K562 treated with DMSO at 1 percent for 4 hours (cell line): ENCODE measurements around the gene RHOF. TPM values are rescaled to one million over a fixed set of nuclear protein-coding genes. Genes with fewer than 3 reads are reported as not detected.

Experiments
- total RNA-seq: library from RNA; unstranded; fragments of 300-600 nt; gene quantifications from 2 replicates; pipeline ENCODE4 v1.2.3, GENCODE V29; 2022; ENCODE audit not compliant: insufficient read depth

RHOF gene, protein sequence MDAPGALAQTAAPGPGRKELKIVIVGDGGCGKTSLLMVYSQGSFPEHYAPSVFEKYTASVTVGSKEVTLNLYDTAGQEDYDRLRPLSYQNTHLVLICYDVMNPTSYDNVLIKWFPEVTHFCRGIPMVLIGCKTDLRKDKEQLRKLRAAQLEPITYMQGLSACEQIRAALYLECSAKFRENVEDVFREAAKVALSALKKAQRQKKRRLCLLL
- 3.2 and 3.4 TPM in 2 replicates for total RNA-seq

DNA sequence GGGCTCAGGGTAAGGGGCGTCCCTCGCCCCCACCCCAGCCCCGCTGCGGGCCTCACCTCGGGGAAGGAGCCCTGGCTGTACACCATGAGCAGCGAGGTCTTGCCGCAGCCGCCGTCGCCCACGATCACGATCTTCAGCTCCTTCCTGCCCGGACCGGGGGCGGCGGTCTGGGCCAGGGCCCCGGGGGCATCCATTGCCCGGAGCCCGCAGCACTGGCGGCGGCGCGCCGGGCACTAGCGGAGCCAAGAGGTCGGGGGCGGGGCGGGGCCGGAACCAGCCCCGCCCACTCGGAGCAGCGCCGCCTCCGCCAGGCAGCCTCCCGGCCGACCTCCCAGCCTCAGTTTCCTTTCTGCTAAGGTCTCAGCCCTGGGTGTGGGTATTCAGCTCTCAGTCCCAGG, at the start of gene RHOF:
TSS of gene RHOF (minus strand) at position 249 of the 398 bp plus-strand sequence. CDS start at position 194, 55 bp downstream.

DNA sequence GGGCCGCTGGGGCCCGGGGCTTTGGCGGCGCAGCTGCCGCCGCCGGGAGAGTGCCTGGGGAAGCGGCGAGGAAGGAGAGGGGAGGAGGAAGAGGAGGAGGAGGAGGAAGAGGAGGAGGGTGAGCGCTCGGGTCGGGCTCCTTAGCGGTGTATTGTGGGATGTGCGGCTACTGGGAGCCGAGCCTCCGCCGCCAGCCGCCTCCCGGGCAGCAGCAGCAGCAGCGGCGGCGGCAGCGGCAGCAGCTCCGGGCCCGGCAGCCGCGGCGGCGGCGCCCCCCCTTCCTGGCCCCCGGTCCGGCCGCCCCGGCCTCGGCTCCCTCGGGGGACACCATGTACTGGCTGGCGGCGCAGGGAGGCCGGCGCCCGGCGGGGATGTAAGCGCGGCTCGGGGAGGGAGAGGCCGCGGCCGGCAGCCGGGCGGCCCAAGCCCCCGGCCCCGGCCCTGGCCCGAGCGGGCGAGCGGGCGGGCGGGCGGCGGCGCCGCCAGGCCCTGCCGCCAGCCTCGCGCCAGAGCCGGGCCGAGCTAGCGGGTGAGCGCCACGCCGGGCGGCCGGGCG, 10.5 kb upstream of the RHOF start, which contains the start of gene SETD1B:
TSS of gene SETD1B (plus strand) at position 149 of the 556 bp plus-strand sequence. CDS start 729 bp downstream, outside the sequence.

Other genes with a start within 250 kb of the RHOF start
- 26.9 and 28.4 TPM in 2 replicates for gene KDM2B, start 212.7 kb downstream of the RHOF start, total RNA-seq
- gene ORAI1, start 167.2 kb downstream of the RHOF start, total RNA-seq, result 52.1 and 63.6 TPM in 2 replicates
- gene MORN3, start 124.0 kb downstream of the RHOF start, total RNA-seq, result not detected in 2 replicates
- gene TMEM120B, start 80.9 kb downstream of the RHOF start, total RNA-seq, result 8.4 and 13.2 TPM in 2 replicates
- 4.9 and 6.9 TPM in 2 replicates for gene SETD1B, start 10.3 kb upstream of the RHOF start, total RNA-seq
- not detected in 2 replicates for gene HPD, start 65.2 kb upstream of the RHOF start, total RNA-seq
- gene PSMD9, start 95.1 kb upstream of the RHOF start, total RNA-seq, result 76.9 and 138 TPM in 2 replicates
- 6.0 and 12.3 TPM in 2 replicates for gene CFAP251, start 124.9 kb upstream of the RHOF start, total RNA-seq
- 18.8 and 20.2 TPM in 2 replicates for gene BCL7A, start 228.2 kb upstream of the RHOF start, total RNA-seq